LHCN-M2 (cell line): ENCODE measurements around the gene RXRB. TPM values are rescaled to one million over a fixed set of nuclear protein-coding genes. Genes with fewer than 3 reads are reported as not detected.
"Not testable (repeated sequence)": the region's sequence is repeated elsewhere in the genome, so short reads cannot be mapped to it uniquely, and the experiment has no call there.

ENCODE experiments used
- DNase-seq: peaks from one replicate; pipeline ENCODE4 v3.0.0-alpha.2; 2012; ENCODE audit warnings: low read depth
- polyA plus RNA-seq: library from polyadenylated mRNA; unstranded; fragments of >200 nt; gene quantifications from one replicate; pipeline ENCODE4 v1.2.1, GENCODE V29; 2012; ENCODE audit warnings: missing spikeins
- total RNA-seq: library from RNA; depleted of rRNA; stranded (reverse); fragments of >200 nt; gene quantifications from 2 replicates; pipeline ENCODE4 v1.2.3, GENCODE V29; 2014; rRNA removed

RXRB gene
- 17.4 and 23.0 TPM in 2 replicates for total RNA-seq
- 26.9 TPM for polyA plus RNA-seq

DNA sequence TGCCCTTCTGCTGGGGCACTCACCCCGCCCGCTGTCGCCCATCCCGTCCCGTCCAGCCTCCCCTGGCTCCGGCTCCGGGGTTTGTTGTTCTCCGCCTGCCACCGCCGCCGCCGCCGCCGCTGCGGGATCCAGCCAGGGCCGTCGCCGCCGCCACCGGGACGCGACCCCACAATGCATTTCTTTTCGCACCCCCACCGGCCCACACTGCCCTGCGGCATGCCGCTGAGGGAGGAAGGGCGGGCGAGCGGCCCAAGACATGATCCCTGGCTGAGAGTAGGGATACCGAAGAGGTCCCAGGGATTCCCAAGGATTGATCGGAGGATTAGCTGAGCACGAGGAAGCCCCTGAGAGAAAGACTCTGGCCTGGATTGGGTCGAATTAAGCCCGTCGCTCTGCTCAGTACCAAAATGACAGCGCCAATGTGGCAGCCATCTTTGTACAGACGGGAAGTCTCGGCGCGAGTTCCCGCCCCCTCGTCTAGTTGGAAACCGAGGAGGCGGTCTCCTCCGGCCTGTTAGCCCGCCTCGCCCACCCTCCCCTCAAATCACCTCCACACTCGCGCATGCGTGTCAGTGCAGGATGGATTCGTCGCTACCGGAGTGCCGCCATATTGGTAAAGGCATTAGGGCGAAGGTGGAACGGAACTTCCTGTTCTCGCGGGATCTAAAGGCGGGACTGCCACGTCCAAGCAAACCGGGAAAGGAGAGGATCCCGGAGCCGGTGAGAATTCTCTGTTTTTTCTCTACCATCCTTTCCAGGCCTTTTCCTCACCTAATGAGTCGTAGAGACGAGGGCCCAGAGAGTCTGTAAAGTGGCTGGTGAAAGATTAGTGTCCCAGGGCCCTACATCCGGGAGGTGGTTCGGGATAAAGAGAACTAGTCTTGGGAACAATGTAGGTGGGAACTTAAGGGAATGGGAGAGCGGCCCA is at the start of gene RXRB, which contains the start of gene SLC39A7:
TSS of gene RXRB (minus strand) at position 447 of the 928 bp plus-strand sequence. CDS start at position 258, 189 bp downstream.
TSS of gene SLC39A7 (plus strand) at position 649 of the 928 bp plus-strand sequence. CDS start 379 bp downstream, outside the sequence.
- peak; percentile 99 for DNase-seq

DNA sequence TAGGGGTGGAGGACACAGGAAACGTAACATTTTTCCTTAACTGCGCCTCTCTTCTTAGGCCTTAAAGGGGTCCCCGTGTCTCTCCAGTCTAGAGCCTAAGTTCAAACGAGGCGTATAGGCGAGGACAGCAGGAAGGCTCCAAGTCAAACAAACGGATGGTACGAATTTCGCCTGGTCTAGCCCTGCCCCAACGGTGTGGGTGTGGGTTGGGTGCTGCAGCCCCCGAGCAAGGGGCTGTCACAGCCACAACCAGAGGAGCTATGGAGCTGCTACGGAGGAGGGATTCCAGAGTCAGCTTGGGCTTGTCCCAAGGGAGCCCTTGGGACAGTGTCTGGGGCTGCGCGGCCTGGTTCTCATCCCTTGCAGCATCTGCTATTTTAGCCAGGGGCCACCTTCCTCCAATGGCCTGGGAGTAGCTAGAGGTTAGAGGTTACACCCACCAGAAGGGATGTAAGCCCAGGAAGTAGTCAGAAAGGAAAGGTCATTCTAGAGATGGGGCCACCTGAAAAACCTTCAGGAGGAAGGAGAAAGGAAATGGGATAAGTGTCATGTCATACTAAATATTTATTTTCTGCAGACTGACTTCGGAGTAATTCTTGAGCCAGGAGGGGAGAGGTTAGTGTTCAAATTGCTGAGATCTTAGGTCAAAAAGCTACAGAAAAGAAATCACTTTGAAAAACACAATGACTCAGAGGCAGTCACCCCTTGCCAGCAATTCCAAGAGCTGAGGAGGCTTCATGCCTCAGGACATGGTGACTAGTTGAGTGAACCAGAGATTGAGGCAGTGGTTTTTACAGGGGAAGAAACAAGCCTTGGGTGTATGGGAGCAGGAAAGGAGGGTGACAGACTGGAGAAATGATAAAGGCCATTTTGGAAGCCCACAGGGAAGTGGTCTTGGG is 49.5 kb upstream of the RXRB start:
- peak; percentile 70 for DNase-seq

DNA sequence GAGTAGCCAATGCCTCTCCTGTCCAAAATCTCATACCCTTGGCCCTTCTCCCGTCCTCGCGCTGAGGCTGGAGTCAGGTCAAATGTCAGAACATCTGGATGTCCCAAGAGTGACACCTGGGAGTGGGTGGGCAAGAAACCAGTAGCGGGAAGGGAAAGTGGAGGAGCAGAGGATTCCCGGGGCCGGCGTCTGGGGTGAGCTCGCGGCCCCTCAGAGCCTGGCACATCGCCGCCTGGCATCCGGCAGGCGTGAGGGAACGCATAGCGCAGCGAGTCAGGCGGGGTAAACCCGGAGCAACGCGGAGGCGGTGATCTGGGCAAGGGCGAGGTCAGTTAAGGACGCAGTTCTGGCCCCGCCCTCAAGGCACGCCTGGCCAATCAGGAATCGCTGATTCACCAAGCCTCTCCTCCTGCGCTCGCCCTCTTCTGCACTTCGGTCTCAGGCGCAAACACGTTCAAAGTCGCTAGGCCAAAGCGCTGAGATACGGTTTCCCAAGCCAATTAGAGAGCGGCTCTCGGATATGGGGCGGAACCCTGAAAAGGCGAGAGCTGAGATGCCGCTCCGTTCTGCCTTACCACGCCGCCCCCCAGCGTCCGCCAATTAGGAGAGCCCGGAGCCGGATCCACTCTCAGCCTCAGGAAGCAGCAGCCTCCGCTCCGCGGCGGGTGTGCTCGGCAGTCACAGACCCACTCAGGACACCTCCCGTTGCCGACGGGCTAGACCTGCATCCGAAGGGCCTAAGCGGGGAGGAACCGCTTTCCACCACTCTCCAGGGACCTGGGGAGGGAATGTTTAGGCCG is 48.7 kb upstream of the RXRB start:
- DNase-seq: peak; percentile 99

GRCh38 chr6:33248643-33248931 is 48.1 kb upstream of the RXRB start:
- DNase-seq: no peak

DNA sequence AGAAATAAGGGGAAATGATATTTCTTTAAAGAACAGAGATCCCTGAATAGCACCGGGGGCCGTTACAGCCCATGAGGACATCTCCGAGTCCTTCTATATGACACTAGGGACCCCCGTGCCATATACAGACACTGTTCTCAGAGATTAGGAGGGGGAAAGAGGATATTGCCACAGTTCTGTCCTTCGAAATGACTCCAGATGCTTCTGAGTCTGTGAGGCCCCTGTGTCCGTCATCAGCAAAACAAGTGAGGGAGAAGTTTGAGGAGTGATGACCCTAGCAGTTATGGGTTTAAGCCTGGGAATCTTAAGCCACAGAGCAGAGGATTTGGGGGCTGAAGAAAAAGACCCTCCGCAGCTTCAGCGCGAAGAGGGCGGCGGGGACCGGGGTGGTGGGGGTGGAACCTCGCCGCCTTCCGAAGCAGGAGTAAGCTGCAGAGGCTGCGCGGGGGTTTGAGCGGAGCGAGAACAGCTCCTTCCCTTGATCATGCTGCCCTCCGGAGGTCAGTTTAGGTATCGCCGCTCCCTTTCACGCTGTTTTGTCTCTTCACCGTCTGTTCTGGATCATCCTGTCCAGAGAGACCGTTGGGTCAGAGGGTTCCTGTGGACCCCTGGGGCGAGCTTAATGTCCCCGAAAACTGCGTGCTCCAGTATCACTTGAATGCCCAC is 47.6 kb upstream of the RXRB start:
- DNase-seq: peak; percentile 78

- no peak for DNase-seq
Measured at GRCh38 chr6:33243476-33243875, 43.0 kb upstream of the RXRB start.

DNA sequence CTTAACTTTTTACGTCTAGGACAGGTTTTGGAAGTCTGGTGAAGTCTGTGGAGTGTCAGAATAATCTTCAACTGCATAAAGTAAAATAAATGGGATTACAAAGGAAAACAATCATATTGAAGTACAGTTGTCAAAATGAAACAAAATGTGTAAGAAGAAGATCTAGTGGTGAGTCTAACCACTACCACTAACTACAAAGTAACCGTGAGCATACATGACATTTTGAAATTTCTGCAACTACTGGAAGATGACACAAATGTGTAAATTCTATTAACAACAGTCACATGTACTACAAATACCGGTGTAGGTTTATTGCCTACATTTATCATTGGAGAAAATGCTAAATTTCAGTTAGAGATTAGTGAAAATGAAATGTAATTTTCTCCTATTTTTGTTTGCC is 41.5 kb upstream of the RXRB start:
- DNase-seq: no peak

GRCh38 chr6:33237741-33238140 is 37.3 kb upstream of the RXRB start:
- no peak for DNase-seq

DNA sequence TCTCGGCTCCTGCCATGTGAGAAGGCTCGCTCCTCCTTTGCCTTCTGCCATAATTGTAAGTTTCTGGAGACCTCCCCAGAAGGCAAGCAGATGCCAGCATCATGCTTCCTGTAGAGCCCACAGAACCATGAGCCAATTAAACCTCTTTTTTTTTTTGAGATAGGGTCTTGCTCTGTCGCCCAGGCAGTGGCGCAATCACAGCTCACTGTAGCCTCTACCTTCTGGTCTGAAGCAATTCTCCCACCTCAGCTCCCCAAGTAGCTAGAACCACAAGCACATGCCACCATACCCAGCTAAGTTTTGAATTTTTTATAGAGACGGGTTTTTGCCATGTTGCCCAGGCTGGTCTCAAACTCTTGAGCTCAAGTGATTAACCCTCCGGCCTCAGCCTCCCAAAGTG is 36.4 kb upstream of the RXRB start:
- DNase-seq: no peak

- DNase-seq: no peak
Measured at GRCh38 chr6:33236328-33236727, 35.9 kb upstream of the RXRB start.

DNA sequence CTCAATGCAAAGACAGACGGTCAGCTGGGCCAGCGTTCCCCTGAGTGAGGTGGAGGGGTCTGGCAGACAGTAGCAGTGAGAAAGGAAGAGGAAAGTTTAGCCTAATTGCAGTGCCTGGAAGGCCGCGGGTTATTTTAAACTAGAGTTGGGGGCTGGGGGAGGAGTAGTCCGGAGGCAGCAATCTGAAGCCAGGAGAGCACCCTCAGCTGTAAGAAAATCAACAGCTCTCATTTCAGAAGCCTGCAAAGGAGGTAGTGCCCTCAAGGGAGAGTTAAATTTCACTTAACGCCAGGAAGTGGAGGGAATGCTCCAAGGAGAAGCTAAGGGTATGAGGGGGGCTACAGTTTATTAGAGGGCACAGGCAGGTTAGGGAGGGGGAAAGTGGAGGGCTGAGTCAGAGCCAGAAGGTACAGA is 34.8 kb upstream of the RXRB start:
- DNase-seq: no peak

- DNase-seq: not testable (repeated sequence)
Measured at GRCh38 chr6:33226503-33227120, 26.1 kb upstream of the RXRB start.

DNA sequence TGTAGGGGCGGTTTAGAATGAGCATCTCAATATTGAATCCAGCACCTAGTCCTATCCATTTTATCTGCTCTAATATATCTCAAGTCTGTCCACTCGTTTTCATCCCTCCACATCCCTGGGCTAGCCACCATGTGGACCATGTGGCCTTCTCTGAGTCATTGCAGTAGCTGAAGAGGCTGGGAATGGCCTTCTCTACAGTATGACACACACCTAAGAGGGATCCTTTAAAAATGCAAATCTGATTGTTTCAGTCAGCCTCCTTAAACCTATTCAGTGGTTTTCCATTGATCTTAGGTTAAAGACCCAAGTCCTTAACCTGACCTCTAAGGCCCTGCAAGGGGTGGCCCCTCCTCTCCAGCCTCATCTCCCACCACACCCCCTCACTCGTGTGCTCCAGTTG is 17.2 kb upstream of the RXRB start:
- DNase-seq: no peak

- no peak for DNase-seq
Measured at GRCh38 chr6:33217246-33217645, 16.8 kb upstream of the RXRB start.

DNA sequence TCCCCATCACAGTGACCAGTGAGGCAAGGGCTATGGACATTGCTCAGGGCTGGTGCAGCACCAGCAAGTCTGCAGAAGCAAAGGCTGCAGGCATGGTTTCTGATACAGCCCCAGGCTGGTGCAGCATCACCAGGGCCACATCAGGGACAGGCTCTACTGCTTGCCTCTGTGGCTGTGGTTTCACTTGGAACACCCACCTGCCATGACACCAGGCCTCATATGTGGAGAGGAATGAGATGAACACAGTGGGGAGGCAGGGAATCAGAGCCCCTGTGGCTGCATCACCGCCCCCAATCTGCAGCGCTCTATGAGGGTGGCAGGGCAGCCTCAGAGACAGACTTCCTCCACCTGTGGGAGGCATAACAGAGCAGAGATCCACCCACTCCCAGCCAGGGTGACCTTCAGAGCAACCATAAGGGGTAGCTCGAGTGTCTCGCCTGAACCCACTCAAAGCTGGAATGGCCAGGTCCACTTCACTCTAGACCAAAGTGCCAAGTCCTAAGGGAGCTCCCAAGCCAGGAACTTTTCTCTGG is 15.7 kb upstream of the RXRB start:
- DNase-seq: no peak

GRCh38 chr6:33215271-33216116 is 15.0 kb upstream of the RXRB start:
- DNase-seq: no peak

- DNase-seq: no peak
Measured at GRCh38 chr6:33213989-33214335, 13.5 kb upstream of the RXRB start.

DNA sequence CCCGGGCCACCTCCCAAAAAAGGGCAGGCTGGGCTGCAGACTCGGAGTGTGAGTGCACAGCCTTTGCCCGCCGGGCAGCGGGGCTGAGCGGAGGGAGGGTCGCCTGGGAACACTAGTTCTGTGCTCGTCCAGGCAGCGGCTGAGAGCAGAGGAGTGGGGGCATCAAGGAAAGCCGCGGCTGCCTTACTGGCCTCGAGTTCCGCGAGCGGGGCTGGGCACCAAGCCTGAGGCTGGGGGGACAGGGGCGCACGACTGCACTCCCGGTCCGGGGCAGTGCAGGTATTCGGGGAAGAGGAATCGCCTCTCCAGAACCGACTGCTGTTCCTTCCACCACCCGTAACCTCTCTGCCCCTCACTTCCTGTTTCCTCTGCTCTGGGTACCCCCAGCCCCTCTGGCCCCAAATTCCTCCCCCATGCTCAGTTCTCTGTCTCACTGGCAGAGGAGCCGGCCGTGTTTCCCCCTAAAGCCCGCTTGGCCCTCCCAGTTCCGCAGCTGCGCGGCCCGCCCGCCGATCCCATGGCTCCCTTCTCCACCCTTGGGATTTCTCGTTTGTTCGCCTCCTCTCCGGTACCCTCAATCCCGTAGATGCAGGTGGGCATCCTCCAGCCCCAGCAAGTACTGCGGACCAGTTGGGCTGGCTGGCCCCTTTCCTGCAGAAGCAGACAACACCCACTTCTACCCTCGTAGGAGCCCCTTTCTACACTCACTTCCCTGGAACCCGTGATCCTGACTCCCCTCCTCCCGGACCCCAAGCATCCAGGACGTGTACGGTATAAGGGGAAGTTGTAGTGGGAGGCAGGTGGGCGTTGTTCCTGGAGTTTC is 12.9 kb upstream of the RXRB start:
- no peak for DNase-seq

DNA sequence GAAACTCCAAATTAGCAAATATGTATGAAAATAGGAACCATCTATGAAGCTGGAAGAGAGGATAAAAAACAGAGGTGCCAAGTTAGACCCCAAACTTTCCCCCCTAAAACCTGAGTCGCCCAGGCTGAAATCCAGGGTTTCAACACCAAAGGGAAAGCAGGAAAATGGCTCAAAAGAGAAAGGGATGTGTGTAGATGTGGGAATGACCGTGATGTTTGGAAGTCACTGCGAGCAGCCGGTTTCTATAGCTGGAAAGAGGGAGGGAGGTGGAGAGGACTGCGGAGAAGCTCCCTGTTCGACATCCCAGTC is 12.3 kb upstream of the RXRB start:
- DNase-seq: no peak
